Ovary (tissue), 9 donors: ENCODE data around the gene SDK1. TPM values are rescaled to one million over a fixed set of nuclear protein-coding genes. Genes with fewer than 3 reads are reported as not detected.

Source experiments
- DNase-seq, 5 donors: peaks; one replicate each; pipeline ENCODE4 v3.0.0-alpha.2; 2019 to 2020
- H3K27ac ChIP-seq, 2 donors: fragments of 200-600 bp; one replicate each; pipeline versions ENCODE4 v1.5.1 to v1.8.0; 2019 to 2022
- H3K27me3 ChIP-seq: fragments of 200-600 bp; one replicate; pipeline ENCODE4 v1.8.0; 2022
- H3K36me3 ChIP-seq: fragments of 200-600 bp; sonication (generic); one replicate; pipeline ENCODE4 v1.5.1; 2019
- H3K4me1 ChIP-seq: one replicate; pipeline ENCODE4 v1.8.1; 2013; ENCODE audit warnings: mild to moderate bottlenecking, moderate library complexity; ENCODE audit not compliant: insufficient read depth
- H3K4me3 ChIP-seq: fragments of 200-600 bp; sonication (generic); one replicate; pipeline ENCODE4 v1.5.1; 2017
- H3K9me3 ChIP-seq, 2 donors: fragments of 200-600 bp in 1 of 2; sonication (generic) in 1 of 2; one replicate each; pipeline versions ENCODE4 v1.5.1 to v1.8.1; 2013 to 2019; ENCODE audit warnings: mild to moderate bottlenecking in 1 of 2, moderate library complexity in 1 of 2
- CTCF ChIP-seq, 3 donors: fragments of 450-650 bp in 2 of 3; fragments of 200-600 bp in 1 of 3; IDR thresholded peaks; one replicate each; pipeline versions ENCODE4 v1.5.1 to v1.8.0; 2016 to 2022; ENCODE audit warnings: antibody characterized with exemption in 3 of 3, mild to moderate bottlenecking in 1 of 3
- EP300 ChIP-seq: sonication (generic); formaldehyde crosslinking; IDR thresholded peaks from one replicate; pipeline ENCODE4 v1.6.1; 2017; ENCODE audit warnings: antibody characterized with exemption
- POLR2A ChIP-seq: fragments of 450-650 bp; IDR thresholded peaks from one replicate; pipeline ENCODE4 v1.6.1; 2017; ENCODE audit warnings: antibody characterized with exemption, mild to moderate bottlenecking, moderate library complexity
- WGBS, 3 donors: extraction: QIAGEN DNeasy Blood & Tissue Kit in 1 of 3; methylation state at CpG; one replicate each; pipeline versions ENCODE4 v1.1.5 to v1.1.7; 2013 to 2017; 5-methylcytosine and 5-hydroxymethylcytosine counted together
- intact Hi-C, 4 donors: fragments of 100-400 bp; cut with DNase I; formaldehyde crosslinking; loops; one replicate each; pipeline versions ENCODE4 v1.11.0 to v1.15.1; 2022 to 2023
- polyA plus RNA-seq, 2 donors: library from polyadenylated mRNA; stranded (reverse); fragments of 200-250 nt in 1 of 2; fragments of 350-450 nt in 1 of 2; fragmentation: Illumina TruSeq in 1 of 2; extraction: RNeasy Lipid Tissue Mini Kit (QIAGEN cat#74804) in 1 of 2; gene quantifications; one replicate each; pipeline ENCODE4 v1.2.3, GENCODE V29; 2013 to 2014
- total RNA-seq, 7 donors: library from RNA; depleted of rRNA in 2 of 7; stranded (reverse); fragments of >200 nt in 2 of 7; fragmentation: NEBNext Ultra II Directional in 3 of 7; extraction: Animal tissue kit (Norgen Biotek cat#: 25700) in 3 of 7; gene quantifications; one replicate each; pipeline versions ENCODE4 v1.1.0 to v1.2.4, GENCODE V29; 2016 to 2023
- donor health status: DM: no; HTN: no; CAD: no; lungs with moderate emphysema.
- donor health status: DM: no; HTN: no; CAD: no.
- donor health status: Bipolar disorder and iron deficiency.
- donor health status: DM: yes; HTN: yes; CAD: no.
- donor health status: DM: no; HTN: no; CAD: no.
- donor health status: DM: yes; HTN: yes; CAD: no.

SDK1 gene
- total and polyA plus RNA-seq, 9 donors, result 1.2 to 13.3 (median 4.4) TPM

GRCh38 chr7:3795141-3795540 is 494.1 kb downstream of the SDK1 start:
- H3K36me3 ChIP-seq, result no peaks in the 10 kb centered on the region
- H3K27ac ChIP-seq, result no peak overlapping the region
- H3K9me3 ChIP-seq, result no peaks in the 10 kb centered on the region
- no peaks in the 10 kb centered on the region for H3K4me1 ChIP-seq
- TF ChIP-seq EP300 (no peak), POLR2A (no peak), CTCF (IDR thresholded peaks at IDR 0.05) (no peak)
- 84 to 86% (median 86%) methylated on average over 4 of the region's 4 CpGs for WGBS, 3 donors
- intact Hi-C loops, result no loop called here
- no peak overlapping the region for H3K4me3 ChIP-seq
- DNase-seq, result no peak
- H3K27me3 ChIP-seq, result no peaks in the 10 kb centered on the region

- TF ChIP-seq POLR2A (no peak), CTCF (IDR thresholded peaks at IDR 0.05) (no peak), EP300 (no peak)
- Histone ChIP-seq H3K4me1 (no peaks in the 10 kb centered on the region), H3K9me3 (no peaks in the 10 kb centered on the region), H3K27me3 (no peaks in the 10 kb centered on the region), H3K4me3 (no peak overlapping the region), H3K27ac (no peak overlapping the region), H3K36me3 (no peaks in the 10 kb centered on the region)
- WGBS, 3 donors, result 62 to 68% (median 67%) methylated on average over 3 of the region's 3 CpGs
- DNase-seq, result no peak
- intact Hi-C loops, result no loop called here
These were observed 494.7 kb downstream of the SDK1 start for GRCh38 chr7:3795781-3796180.

GRCh38 chr7:3805151-3805550 is 504.1 kb downstream of the SDK1 start:
- no peak for TF ChIP-seq POLR2A
- no peak for TF ChIP-seq CTCF (IDR thresholded peaks at IDR 0.05)
- no peak for TF ChIP-seq EP300
- DNase-seq, result no peak
- no peaks in the 10 kb centered on the region for H3K4me1 ChIP-seq
- no peak overlapping the region for H3K27ac ChIP-seq
- H3K36me3 ChIP-seq, result no peaks in the 10 kb centered on the region
- no peak overlapping the region for H3K4me3 ChIP-seq
- H3K27me3 ChIP-seq, result no peaks in the 10 kb centered on the region
- intact Hi-C loops, result no loop called here
- 70 to 75% (median 74%) methylated on average over 3 of the region's 3 CpGs for WGBS, 3 donors
- no peaks in the 10 kb centered on the region for H3K9me3 ChIP-seq

GRCh38 chr7:3806516-3806915 is 505.5 kb downstream of the SDK1 start:
- DNase-seq, result no peak
- no peaks in the 10 kb centered on the region for H3K27me3 ChIP-seq
- no peaks in the 10 kb centered on the region for H3K36me3 ChIP-seq
- no peak overlapping the region for H3K27ac ChIP-seq
- no peak overlapping the region for H3K4me3 ChIP-seq
- no peak for TF ChIP-seq CTCF (IDR thresholded peaks at IDR 0.05)
- no peak for TF ChIP-seq POLR2A
- TF ChIP-seq EP300, result no peak
- WGBS, 3 donors, result 72 to 93% (median 82%) methylated on average over 8 of the region's 8 CpGs
- H3K4me1 ChIP-seq, result no peaks in the 10 kb centered on the region
- no peaks in the 10 kb centered on the region for H3K9me3 ChIP-seq
- intact Hi-C loops, result no loop called here

GRCh38 chr7:3807824-3808223 is 506.8 kb downstream of the SDK1 start:
- Histone ChIP-seq H3K4me1 (no peaks in the 10 kb centered on the region), H3K27ac (no peak overlapping the region), H3K27me3 (no peaks in the 10 kb centered on the region), H3K4me3 (no peak overlapping the region), H3K36me3 (no peaks in the 10 kb centered on the region), H3K9me3 (no peaks in the 10 kb centered on the region)
- 88 to 93% (median 92%) methylated on average over 9 of the region's 9 CpGs for WGBS, 3 donors
- DNase-seq, result no peak
- intact Hi-C loops, result no loop called here
- no peak for TF ChIP-seq EP300
- TF ChIP-seq CTCF (IDR thresholded peaks at IDR 0.05), result no peak
- no peak for TF ChIP-seq POLR2A
